Right forelimb (tissue), 1 donor: Measurements from ENCODE around the gene CACNA1F.

Source experiments
- DNase-seq: peaks from one replicate; pipeline ENCODE4 v3.0.0-alpha.2; 2018

The CACNA1F gene

DNA sequence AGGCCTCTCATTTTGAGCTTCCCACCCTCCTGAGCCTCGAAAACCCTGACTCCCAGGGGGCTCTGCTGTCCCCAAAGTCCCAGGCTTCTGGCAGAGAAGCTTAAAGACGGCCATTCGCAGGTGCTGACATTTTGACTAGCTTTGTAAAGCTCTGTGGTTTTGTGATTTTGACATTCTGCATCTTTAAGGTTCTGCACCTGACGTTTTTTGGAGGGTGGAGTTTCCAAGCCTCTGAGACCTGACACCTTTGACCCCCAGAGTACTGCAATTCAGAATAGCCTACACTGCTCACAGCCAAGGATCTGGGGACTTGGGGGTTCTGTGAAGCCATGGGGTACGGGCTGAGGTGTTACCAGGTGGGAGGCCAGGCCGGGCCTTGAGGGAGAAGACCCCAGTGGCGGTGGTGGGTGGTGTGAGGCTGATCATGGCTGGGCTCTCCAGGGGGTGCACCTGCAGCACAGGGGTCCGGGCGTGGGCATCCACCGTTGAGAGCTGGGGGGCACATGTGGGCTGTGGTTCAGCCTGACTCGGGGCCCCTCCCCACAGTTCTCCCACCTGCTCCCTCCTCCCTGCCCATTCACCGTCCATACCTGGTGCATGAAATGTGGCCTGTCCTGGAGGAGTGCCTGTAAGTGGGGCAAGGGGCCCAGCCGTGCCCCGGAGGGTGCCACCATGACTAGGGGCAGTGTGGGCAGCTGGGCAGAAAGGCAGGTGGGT is 24.1 kb upstream of the CACNA1F start:
- no peak for DNase-seq

DNA sequence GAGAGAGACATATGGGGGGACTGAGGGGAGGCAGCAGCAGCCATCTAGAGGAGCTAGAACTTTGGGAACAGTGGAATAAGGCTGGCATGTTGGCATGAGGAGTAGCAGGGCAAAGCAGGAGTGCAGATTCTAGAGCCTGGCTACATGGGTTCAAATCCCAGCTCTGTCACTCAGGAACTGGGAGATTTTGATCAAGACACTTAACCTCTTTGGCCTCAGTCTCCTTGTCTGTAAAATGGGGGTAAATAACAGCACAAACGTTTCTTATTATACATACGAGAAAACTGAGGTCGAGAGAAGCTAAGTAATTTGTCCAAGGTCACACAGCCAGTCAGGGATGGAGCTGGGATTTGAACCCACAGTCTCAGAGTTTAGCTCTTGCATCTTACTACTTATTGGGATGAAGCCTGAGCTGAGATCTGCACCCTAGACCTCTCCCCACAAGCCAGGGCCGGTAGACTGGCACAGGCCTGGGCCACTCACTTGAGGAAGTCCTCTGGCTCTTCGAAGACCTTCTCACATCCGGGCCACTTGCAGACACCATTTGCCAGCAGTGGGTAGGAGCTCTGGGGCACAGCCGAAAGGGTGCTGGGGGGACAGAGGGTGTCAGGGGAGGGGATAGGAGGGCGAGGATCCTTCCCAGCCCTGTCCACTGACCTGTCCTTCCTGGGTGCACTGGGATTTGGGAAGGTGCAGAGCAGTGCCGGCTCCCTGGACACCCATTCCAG is 23.3 kb upstream of the CACNA1F start:
- no peak for DNase-seq

DNA sequence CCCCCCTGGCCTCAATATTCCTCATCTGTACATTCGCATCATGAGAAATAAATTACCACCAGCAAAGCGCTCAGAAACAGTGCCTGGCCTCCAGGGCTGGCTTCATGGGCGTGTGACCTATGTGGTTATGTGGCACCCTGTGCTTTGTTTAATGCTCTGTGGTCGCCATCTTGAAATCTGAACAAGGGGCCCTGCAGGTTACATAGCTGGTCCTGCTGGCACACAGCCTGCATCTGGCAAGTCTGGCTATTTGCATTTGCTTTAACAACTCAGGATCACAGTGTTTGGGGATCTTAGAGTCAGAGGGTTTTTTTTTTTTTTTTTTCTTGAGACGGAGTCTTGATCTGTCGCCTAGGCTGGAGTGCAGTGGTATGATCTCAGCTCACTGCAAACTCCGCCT is 21.5 kb upstream of the CACNA1F start:
- DNase-seq, result no peak

DNA sequence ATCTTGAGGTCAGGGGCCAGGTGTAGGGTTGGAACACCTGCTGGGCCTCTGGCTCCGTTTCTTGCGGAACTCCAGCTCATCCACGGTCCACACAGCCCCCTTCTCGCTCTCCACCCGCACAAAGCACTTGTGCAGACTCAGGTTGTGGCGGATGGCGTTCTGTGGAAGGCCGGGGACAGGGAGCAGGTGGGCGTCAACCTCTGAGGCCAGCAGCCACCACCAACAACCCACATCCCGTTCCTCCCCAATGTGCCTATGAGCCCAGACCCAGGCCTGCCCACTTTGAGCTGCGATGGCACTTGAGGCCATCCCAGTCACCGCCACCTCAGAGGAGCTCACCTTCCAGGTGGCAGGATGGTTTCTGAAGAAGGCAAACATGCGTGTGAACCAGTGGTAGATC is 18.2 kb upstream of the CACNA1F start:
- DNase-seq, result no peak

DNA sequence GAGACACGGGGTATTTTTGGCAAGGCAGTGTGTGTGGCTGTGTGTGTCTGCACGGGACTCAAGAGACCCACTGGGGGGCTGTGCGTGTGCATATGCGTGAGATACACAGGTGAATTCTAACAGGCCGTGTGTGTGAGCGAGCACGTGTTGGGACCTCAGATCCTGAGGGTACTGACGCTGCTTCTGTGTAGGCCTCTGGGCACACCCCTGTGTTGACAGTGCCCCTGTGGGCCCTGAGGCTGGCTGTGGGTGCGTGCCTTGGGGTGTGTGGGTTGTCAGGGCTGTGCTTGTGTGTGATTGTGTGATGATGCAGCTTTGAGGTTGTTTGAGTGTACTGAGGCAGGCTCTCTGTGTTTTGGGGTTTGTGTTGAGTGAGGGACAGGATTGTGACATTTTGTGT is 17.4 kb upstream of the CACNA1F start:
- DNase-seq, result no peak

DNA sequence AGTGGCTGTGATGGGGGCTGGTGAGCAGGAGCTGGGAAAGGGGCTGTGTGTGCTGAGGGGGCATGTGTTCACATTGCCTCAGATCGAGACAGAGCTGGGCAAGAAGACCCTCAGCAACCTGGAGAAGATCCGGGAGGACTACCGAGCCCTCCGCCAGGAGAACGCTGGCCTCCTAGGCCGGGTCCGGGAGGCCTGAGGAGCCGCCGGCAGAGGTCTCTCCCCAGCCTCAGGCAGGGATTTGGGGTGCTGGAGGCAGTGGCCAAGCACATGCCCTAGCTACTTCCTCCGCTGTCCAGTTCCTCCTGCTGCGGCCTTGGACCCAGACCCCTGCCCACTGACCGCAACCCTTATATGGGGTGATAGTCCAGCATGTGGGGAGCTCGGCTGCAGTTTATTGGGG is 16.9 kb upstream of the CACNA1F start:
- no peak for DNase-seq

DNA sequence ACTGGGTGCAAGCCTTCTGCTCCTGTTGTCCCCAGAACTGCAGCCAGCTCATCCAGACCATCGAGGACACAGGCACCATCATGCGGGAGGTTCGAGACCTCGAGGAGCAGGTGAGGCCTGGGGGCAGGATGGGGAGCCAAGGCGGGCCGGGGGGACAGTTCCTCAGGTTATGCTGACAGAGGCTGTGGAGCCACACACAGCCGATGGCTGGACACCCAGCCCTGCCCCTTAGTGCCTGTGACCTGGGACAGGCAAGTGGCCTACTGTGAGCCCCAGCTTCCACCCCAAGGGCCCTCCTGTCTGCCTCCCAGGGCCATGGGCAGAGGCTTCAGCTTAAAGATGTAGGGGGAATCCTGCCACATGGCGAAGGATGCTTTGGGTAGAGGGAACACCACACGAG is 16.5 kb upstream of the CACNA1F start:
- no peak for DNase-seq

DNA sequence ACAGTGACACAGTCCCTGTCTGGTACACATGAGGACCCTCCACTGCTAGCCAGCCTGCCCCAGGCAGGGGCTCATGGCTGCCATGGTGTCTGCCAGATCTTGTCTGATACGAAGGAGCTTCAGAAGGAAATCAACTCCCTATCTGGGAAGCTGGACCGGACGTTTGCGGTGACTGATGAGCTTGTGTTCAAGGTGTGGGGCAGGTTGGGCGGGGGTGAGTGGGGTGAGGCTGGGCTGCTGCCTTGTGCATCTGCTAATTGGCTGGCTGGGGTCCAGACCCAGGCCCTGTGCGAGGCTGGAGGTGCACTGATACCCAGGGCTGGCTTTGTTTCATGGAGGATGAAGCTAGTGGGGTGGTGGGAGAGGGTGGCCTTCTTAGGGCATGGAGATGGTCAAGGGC is 15.9 kb upstream of the CACNA1F start:
- DNase-seq, result no peak

DNA sequence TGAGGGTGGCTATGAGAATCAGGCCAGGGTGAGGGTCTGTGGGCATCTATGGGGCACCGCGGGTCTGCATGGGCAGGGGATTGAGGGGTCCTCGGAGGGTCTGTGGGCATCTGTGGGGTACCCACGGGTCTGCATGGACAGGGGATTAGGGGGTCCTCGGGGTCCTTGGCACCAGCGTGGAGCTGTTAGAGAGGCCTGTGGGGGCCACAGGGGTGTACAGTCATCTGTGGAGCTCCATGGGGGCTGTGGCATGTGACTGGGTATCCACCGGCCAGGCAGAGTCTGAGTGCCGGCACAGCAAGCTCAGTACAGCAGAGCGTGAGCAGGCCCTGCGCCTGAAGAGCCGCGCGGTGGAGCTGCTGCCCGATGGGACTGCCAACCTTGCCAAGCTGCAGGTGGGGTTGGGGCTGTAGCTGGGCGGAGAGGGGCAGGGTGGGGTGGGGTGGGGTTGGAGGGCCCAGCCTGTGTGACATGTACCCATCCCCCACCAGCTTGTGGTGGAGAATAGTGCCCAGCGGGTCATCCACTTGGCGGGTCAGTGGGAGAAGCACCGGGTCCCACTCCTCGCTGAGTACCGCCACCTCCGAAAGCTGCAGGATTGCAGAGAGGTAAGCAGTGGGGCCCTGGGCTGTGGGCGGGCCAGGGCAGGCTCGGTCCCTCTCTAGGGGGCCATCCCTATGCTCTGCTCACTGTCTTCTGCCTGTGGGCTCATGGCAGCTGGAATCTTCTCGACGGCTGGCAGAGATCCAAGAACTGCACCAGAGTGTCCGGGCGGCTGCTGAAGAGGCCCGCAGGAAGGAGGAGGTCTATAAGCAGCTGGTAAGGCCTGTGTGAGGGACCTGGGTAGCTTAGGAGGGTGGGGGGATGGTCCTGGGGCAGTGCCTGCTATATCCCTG is 15.0 kb upstream of the CACNA1F start:
- no peak for DNase-seq

DNA sequence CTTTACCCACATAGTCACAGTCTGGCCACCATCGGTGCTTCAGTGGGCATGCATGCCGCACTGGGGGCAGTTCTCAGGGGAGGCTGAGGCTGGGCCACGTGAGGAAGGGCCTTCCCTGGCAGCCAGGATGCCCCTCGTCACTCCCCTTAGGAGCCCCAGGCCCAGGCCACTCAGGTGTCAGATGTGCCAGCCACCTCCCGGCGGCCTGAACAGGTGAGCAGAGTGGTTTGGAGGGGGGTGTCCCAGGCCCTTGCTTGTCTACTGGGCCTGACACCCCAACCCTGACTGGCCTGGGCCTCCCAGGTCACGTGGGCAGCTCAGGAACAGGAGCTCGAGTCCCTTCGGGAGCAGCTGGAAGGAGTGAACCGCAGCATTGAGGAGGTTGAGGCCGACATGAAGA is 14.2 kb upstream of the CACNA1F start:
- DNase-seq, result no peak

DNA sequence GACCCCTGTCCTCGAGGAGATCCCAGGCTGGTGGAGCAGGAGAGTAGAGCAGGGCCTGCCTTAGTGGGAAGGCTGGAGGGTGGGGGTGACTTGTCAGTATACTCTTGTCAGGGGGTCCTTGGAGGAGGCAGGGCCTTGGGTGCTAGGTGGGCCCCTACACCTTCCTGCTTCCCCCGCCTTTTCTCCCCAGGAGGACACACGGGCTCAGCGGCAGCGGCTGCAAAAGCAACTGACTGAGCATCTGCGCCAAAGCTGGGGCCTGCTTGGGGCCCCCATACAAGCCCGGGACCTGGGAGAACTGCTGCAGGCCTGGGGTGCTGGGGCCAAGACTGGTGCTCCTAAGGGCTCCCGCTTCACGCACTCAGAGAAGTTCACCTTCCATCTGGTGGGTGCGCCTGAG is 13.4 kb upstream of the CACNA1F start:
- no peak for DNase-seq

DNA sequence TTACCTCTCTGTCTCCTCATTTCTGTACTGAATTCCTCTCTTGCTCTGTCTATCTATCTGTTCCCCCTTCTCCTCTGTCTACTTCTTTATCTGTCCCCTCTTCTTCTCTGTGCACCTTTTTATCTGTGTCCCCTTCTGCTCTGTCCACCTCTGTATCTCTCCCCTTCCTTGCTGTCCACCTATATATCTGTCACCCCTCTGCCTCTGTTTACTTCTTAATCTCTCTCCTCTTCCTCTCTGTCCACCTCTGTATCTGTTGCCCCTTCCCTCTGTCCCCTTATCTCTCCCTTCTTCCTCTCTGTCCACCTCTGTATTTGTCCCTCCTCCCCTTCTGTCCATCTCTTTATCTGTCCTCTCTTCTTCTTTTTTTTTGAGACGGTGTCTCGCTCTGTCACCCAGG is 11.1 kb upstream of the CACNA1F start:
- no peak for DNase-seq

DNA sequence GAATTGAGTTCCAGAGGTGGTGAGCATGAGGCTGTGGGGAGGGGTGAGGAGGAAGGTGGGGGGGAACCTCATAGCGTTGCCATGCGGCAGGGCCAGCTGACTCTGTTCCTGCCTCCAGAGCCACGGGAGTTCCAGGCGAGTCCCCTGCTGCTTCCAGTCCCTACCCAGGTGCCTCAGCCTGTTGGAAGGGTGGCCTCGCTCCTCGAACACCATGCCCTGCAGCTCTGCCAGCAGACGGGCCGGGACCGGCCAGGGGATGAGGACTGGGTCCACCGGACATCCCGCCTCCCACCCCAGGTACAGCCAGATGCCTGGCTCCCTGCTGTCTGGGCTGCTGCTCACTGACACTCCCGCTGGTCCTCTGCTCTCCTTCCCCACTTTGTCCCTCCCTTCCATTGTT is 10.0 kb upstream of the CACNA1F start:
- no peak for DNase-seq

DNA sequence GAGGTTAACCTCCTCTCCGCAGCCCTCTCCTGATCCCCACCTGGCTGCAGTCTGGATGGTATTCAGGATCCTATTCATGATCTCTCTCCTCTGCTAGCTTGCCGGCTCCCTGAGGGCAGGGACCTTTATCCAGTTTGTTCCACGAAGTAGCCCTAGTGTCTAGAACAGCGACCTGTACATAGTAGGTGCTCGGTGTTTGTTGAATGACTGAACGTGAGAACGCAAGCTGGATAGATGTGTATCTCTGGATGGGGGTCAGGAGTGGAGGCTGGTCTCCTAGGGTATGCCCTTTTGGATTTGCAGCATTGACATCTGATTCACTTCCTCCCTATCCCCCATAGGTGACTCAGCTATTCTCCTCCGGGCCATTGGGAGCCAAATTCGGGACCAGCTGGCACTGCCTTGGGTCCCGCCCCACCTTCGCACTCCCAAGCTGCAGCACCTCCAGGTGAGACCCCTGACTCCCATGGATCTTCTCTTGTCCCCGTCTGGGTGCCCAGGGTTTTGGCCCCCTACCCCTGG is 9.5 kb upstream of the CACNA1F start:
- DNase-seq, result no peak

DNA sequence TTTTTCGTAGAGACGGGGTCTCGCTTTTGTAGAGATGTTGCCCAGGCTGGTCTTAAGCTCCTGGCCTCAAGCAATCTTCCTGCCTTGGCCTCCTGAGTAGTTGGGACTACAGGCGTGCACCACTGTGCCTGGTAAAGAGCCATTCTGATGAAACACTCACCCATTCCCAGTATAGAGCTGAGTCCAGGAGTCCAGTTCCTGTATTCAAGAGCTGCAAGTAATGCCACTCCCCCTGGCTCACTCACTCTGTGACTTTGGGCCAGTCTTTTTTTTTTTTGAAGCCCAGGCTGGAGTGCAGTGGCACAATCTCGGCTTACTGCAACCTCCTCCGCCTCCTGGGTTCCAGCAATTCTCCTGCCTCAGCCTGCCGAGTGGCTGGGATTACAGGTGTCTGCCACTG is 5.6 kb upstream of the CACNA1F start:
- no peak for DNase-seq

DNA sequence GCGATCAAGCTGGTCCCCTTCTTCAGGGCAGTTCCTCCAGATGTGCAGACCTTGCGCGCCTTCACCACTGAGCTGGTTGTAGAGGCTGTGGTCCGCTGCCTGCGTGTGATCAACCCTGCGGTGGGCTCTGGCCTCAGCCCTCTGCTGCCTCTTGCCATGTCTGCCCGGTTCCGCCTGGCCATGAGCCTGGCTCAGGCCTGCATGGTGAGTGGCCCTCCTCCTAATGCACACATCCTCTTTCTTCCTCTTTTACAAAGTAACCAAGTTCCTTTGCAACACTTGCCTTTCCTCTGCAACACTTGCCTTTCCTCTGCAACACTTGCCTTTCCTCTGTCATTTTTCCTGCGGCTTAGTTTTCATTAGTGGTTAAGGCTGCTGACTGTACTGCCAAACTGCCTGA is 3.9 kb upstream of the CACNA1F start:
- DNase-seq, result no peak

DNA sequence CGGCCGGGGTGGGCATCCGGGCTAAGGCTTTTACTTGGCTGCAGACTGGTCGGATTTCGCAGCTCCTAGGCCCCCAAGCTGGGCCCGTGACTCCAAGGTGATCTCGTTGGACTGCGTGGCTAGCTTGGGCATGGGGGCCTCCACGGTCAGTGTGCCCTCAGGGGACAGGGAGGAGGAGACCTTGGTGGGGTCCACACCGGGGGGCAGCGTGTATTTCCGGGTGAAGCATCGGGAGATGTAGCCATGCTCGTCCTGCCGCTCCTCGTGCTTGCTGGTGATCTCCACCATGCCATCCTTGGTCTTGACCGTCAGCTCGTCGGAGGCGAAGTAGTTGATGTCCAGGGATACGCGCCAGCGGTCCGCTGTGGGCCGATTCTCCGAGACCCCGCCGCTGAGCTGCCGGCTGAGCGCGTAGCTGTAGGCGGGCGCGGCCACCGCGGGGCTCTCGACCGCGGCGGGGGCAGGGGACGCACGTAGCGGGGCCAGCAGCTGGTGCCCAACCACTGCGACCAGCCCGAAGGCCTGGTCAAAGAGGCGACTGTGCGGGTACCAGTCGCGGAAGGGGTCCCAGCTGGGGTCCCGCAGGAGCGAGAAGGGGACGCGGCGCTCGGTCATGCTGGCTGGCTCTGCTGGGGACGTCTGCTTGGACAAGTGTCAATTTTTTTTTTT is 881 bp upstream of the CACNA1F start:
- DNase-seq, result no peak

DNA sequence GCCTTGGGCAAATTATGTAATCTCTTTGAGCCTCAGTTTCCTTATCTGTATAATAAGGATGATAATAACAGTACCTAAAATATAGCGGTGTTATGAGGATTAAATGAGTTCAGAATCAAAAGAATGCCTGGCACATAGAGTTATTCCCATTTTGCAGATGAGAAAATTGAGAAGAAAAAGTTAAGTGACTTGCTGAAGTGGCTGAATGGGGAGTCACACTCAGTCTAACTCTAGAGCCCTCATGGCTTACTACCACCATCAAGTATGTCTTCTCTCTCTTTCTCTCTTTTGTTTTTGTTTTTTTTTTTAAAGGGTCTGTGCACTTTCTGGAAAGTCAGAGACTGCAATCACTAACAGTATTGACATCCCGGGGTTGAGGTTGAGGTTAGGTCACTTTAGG is 615 bp downstream of the CACNA1F start:
- no peak for DNase-seq

DNA sequence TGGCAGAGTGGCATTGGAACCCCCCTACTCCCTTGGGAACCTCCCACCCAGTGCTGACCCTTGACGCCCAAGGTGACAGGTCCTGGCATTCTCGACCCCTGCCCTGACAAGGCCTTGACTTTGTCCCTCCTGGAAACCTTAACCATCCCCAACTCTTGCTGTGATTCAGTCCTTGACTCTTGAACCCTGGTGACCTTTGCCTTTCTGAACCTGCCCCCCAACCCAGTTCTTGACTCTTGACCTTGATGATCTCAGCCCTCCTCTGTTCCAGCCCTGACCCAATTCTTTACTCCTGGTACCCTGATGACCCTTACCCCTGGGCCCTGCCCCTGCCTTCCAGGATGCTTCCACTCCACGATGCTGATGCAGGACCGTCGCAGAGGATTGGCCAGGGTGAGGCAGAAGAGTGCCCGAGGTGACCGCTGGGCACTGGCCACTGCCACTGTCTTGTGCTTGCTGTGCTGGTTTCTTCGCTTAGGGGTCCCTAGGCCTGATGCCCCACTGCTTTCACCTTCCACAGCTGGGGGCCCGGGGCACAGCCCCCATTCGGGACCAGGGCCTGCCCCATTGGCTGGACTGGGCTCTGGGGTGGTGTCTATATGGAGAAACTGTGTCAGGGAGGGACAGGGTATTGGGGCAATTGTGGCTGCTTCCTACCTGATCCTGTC is 1.7 kb downstream of the CACNA1F start:
- DNase-seq, result no peak

DNA sequence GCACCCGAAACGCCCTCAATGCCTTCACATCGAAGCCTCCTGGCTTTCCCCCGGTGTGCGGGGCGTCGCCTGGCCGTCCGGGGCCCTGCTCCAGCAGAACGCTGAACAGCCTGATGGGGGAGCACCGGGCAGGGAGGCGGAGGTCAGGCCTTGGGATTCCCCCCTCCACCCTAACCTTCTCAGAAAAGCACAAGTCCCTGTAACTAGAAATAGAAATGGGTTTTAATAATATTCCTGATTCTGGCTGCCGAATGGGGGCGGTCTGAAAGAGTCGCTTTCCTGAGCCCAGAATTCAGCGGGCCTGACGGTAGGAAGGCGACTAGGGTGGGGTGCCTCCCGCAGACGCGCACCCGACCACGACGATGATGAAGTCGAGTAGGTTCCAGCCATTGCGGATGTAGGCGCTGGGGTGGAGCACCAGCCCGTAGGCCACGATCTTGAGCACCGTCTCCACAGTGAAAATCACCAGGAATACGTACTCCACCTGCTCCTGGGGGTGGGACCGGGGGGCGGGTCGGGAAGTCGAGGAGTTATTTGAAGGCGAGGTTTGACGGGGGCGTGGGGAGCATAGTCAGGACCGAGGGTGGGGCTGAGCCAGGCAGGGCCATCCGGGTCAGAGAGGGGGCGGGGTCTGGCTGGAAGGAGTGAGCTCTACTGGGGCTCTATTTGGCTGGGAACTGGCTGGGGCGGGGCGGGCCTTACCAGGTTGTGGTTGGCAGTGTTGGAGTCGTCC is 2.5 kb downstream of the CACNA1F start:
- DNase-seq, result no peak

DNA sequence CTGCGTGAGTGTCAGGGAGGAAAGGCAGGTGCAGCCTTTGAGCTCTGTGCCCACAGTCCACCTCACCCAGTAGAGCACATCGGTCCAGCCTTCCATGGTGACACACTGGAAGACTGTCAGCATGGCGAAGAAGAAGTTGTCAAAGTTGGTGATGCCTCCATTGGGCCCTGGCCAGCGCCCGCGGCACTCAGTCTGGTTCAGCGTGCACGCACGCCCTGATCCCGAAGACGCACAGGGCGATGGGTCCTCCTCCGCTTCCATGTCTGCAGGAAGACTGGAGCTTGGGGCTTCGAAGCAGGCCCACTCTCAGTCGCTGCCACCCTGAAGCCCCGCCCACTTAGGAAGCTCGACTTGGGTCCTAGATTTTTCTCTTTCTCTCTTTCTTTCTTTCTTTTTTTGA is 5.0 kb downstream of the CACNA1F start:
- no peak for DNase-seq

DNA sequence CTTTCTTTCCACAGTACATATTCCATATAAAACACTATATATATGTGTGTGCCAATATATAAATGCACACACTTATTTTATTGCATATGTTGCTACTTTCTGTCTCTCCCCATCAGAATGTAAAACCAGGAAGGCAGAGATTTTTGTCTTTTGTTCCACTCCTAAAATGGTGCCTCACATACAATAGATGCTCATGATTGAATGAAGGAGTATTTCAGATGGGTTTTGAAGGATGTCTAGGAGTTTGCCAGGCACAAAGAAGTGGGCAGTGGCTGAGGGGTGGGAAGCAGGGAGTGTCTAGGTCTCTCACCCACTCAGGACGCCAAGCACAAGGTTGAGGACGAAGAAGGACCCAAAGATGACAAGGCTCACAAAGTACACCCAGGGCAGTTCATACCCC is 5.4 kb downstream of the CACNA1F start:
- DNase-seq, result no peak
